NCI-H1417 treated with DMSO at 0.1 percent for 48 hours (cell line): ENCODE data around the gene PROX1.

Experiments used
- DNase-seq: peaks from one replicate; lab custom pipeline; 2025; lab: John Stamatoyannopoulos, UW

The PROX1 gene

GRCh38 chr1:213997772-213998107 is 10.0 kb downstream of the PROX1 start:
- DNase-seq, result no peak

- no peak for DNase-seq
Measured at GRCh38 chr1:213998785-213999184, 11.0 kb downstream of the PROX1 start.

DNA sequence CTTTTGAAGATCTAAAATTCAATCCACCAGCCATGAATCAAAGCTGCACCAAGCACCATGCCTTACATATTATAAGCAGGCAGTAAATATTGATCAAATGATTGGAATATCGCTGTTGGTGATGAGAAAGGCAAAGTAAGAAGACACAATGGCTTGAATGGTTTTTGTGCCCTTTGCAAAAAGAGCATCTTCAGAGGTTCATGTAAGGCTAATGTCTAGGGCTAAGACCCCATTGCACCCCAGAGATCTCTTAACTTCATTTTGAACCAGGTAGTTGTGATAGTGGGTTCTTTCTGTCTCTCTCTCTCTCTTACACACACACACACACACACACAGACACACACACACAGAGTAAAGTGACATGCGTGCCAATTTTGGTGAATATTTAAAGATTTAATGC is 12.0 kb downstream of the PROX1 start:
- DNase-seq, result no peak

DNA sequence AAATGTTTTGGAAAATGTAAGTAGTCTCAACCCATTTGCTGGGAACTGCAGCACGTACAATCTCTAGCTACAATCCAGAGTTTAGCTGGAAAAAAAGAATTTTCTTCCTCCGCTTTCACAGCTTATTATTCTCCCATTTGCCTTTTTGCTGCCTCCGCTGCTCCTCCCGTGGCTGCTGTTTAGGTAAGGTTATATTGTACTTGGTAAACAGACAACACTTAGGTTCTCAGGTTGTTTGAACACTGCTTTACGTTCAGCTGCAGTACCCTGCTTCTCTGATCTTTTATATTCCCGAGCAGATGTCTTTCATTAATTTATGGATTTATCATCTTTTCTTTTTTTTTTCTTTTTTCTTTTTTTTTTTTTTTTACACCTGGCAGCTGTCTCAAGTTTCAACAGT is 14.3 kb downstream of the PROX1 start:
- no peak for DNase-seq

GRCh38 chr1:214002472-214002871 is 14.7 kb downstream of the PROX1 start:
- DNase-seq, result peak; percentile 69

DNA sequence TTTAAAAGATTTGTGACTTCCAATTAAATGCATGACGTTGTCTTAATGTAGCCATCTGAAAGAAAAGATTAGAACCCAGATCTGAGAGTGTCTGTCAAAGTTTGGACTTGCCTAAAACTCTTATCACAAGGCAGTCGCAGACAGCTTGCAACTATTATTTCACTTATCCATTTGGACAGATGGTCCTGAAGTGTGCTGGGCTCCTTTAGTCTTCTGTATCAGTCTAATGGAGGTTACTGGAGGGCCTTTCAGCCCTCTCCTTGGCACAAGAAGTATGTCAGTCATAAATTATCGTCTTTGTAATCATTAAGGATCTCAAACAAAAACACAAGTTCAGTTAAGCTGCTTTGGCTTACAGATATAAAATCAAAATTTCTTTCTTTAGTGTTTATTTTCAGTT is 15.5 kb downstream of the PROX1 start:
- DNase-seq, result no peak

GRCh38 chr1:214004014-214004413 is 16.2 kb downstream of the PROX1 start:
- DNase-seq, result no peak

DNA sequence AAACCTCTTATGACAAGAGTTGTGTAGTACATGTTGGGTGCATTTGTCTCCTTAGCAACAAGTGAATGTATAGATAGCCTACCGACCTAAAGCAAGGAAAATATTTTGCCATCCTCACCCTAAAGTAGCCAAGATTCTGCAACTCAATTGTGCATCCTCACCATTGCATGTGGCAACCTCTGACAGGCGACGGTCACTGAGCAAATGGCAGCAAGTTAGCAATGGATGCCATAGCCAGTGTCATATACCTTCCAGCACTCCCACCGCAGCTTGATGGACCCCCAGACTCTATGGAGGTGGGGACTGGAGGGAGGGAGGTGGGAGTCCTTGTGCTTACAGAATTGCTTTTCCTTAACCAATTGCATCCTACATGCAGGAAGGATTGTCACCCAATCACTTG is 17.0 kb downstream of the PROX1 start:
- DNase-seq, result no peak

- no peak for DNase-seq
Measured at GRCh38 chr1:214005708-214006107, 17.9 kb downstream of the PROX1 start.

DNA sequence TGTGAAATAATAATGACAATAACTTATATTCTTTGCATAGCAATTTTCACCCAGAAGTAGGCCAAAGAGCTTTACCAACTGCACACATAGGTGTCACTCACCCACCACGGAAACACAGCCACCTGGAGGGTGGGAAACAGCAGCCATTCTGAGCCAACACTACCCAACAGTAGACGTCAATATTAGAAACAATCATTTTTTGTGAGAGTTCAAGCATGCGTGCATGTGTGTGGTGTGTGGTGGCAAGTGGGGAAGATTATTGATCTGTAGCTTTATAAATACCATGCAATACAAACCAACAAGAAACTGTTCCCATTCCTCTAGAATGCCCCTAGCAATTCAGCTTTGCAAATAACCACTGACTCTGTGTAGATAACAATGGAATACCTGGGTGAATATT is 19.1 kb downstream of the PROX1 start:
- no peak for DNase-seq

DNA sequence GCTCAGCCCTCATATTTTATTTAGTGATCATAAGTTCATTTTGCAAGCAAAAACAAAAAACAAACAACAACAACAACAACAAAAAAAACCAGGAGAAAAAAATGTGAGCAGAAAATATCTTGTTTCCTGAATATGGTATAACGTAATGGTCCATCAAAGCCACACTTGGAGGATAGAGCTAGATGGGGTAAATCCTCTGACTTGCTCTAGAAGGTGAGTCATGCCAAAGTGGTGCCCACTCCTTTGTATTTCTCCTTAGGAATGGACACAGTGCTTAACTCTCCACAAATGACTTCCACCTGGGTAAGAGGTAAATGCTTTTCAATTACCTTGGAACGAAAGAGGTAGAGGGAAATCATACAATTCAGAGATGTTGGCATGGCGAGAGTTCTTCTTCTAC is 20.6 kb downstream of the PROX1 start:
- no peak for DNase-seq

DNA sequence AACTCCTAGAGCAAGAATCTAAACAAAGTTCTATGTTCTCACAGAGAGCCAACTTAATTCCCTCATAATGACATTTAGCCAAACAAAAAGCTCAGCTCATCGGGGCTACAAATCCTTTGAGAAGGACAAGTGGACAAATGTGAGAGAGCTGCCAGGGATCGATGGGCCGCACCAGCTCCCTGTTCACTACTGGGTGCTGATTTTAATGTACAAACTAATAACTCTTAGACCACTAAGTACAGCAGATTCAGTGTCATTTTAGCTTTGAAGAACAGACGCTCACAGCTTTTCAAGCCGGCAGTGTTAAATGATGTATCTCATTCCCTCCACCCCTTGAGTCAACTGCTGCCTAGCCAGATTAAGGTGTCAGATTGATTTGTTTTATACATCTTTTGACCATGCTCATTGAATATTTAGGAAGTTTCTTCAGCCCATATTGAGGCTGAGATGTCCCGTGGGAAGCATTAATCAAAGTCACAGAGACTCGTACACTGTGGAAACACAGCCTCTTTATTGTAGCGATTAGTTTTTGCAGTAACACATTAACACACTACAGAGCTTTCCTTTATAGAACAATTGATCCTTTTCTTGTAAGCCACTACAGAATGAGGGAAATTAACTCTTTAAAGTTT is 21.1 kb downstream of the PROX1 start:
- DNase-seq, result no peak

DNA sequence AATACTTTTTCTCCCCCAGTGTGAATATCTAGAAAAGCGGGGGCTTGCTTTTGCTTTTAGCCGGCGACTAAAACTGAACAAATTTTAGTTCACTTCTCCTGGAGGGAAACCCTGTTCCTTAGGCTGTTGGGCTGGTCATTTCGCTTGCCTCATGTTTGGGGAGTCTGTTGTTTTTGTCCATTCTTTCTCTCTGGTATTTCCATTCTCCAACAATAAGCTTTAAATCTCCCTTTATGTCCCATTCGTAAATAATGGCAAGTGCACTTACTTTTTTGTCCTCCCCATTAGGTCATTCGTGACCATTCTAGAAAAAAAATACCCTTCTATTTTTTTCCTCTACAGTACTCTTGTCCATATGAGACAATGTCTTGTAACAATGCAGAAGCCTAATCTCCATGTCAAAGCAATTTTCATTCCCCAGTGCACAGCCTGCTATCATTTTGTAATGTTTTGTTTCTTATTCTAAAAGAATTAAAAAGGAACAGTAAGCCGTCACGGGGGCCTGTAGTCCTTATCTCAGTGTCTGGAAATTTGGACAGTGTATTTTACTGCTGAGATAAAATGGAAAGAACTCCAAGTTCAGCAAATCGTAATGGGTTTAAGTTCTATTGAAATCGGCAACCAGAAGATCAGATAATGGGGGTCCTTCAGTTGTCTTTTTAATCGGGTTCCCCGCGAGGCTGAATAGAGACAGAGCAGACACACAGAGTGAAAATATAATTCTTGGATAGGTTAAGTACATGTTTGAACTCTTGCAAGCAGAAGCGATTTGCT is 21.8 kb downstream of the PROX1 start:
- no peak for DNase-seq

- DNase-seq, result no peak
Measured at GRCh38 chr1:214010197-214010573, 22.4 kb downstream of the PROX1 start.

DNA sequence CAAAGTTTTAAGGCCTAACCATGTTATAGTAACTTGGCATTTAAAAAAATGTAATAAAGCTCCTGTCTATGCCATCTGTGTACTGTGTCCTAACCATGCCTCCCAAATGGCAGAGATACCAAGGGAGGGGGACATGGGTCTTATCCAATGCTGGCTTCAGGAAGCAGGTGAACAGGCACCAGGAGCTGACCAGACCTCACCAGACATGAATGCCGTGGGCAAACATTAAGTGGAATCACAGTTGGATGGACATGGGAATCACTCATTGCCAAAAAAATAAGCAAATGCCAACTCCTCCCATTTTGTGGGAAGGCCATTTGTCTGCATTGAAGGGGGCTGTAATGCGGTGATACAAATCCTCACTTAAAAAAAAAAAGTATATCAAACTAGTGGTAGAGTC is 22.9 kb downstream of the PROX1 start:
- no peak for DNase-seq

GRCh38 chr1:214012418-214012817 is 24.6 kb downstream of the PROX1 start:
- no peak for DNase-seq

GRCh38 chr1:214013614-214014377 is 26.0 kb downstream of the PROX1 start:
- DNase-seq, result no peak

DNA sequence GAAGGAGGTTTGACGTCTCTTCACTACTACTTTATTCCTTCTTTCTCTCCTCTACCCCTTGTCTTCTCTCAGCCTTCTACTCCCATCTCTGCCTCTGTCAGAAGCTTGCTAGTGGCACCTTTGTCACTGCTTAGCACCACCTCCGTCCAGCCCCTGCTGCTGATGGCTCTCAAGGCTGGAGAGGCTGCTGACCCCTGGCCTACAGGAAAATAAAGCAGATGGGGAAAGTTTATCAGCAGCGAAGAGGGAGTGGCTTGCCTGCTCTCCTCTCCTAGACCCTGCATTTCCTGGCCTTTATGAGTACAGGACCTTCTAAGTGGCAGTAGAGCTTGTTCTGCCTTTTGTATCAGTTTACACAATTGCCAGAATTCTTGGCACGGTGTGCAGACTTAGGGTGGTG is 27.0 kb downstream of the PROX1 start:
- no peak for DNase-seq

- no peak for DNase-seq
Measured at GRCh38 chr1:214017191-214017982, 29.6 kb downstream of the PROX1 start.

DNA sequence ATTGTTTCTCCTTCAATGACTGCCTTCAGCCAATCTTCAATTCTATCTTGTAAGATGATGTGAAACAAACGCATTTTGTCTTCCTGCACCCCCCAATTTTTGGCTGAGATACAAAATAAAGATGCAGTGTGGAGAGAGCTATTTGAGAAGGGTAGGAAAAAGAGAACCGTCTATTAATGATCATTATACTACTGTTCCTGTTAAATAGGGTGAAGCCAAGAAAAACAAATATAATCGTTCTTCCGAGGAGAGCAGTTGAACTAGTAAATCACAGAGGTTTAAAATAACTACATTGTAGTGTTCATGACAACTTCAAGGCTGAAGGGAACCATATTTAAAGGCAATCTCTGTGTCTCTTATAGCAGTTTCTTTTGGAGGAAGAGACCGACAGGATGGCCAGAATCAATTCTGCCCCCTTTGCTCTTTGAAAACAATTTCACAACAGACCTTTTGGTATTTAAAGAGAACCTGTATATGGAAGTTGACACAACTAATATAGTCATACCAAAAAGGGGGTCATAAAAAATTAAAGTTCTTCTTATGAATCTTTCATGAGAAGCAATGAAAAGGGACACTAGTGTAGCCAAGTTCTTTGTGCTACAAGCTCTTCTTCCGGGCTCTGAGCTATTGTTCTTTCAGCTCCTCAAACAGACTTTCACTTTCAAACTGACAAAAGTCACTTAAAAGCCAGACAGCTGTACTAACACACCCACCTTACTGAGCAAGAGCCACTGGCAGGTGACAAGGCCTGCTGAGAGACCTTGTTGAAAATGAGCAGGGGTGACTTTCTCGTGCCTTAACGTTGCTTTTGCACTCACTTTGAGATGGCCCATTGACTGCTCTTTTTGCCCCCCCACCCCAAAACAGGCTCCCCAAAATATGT is 30.9 kb downstream of the PROX1 start:
- peak; percentile 45 for DNase-seq

DNA sequence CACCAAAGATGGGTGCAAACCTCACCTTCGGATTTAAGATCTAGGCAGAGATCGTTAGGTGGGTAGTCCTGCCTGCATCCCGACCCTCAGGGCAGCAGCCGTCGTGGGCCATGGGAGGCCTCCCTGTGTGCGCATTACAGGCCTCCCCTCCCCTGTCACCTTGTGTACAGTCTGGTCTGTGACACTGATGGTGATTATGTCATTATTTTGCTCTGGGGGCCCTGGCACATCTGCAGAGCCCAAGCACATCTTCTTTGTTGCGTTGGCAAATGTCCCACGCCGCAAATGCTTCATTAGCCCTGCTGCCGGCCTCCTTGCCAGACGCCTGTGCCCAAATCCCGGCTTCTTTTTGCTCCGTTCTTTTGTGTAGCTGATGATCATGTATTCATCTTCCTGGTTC is 31.7 kb downstream of the PROX1 start:
- DNase-seq, result no peak

- DNase-seq, result no peak
Measured at GRCh38 chr1:214021321-214021720, 33.5 kb downstream of the PROX1 start.
